ENCODE data around the gene SLC35E2B.

SLC35E2B gene

DNA sequence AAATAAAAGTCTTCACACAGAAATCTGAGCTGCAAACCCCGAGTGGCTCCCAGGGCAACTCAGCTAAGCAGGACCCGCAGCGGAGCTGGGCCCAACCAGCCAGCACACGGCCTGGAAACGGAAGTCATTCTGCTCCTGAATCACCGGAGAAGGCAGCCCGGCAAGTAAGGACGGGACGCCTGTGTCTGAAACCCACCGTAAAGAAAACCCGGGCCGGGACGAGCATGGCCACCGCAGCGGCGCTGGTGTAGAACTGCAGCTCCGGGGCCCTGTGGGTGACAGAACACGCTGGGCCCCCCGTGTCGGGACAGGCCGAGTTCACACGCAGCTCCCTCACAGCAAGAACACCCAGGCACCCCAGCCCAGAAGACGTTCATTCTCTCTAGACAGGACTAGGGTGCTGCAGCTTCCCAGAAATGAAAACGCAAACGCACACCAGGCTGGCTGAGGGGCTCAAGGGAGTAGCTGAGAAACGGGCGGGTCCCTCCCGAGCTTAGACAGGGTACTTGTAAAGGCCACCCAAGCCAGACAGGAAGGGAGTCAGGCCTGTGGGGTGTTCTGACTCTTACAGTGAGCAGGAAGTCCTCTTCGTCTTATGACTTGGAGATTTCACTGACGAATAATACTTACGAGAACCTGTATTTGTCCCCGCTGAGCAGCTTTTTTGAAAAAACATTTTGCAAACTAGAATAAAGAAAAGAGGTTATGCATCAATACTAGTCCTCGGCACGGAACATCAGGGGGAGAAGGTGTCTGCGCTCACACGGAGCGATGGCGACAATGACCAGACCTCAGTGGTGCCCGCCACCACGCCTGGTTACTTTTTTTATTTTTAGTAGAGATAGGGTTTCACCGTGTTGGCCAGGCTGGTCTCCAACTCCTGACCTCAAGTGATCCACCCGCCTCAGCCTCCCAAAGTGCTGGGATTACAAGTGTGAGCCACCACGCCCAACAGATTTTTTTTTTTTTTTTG lies 22.8 kb downstream of the SLC35E2B start:
- H3F3A ChIP-seq (ENCODE audit: low read depth), result no peaks in the 10 kb centered on the region
- H3K4me2 ChIP-seq (ENCODE audit: low read depth, low read length, poor library complexity, severe bottlenecking), result no peak overlapping the region
- no peaks in the 10 kb centered on the region for H3K4me1 ChIP-seq (ENCODE audit: insufficient read depth, low read length, poor library complexity, severe bottlenecking)
- no peaks in the 10 kb centered on the region for H3K9me2 ChIP-seq (replicated peaks; ENCODE audit: low read depth, low read length)
- no peak overlapping the region for H2AFZ ChIP-seq (ENCODE audit: low read length)
- peaks cover 32% of the 10 kb centered on the region; the same call in 1 of the 2 replicates for H3K36me3 ChIP-seq (ENCODE audit: insufficient read depth, low read length)
- no peaks in the 10 kb centered on the region for H3K79me2 ChIP-seq (ENCODE audit: insufficient read depth, low read length)
- TF ChIP-seq, protein P1, sequence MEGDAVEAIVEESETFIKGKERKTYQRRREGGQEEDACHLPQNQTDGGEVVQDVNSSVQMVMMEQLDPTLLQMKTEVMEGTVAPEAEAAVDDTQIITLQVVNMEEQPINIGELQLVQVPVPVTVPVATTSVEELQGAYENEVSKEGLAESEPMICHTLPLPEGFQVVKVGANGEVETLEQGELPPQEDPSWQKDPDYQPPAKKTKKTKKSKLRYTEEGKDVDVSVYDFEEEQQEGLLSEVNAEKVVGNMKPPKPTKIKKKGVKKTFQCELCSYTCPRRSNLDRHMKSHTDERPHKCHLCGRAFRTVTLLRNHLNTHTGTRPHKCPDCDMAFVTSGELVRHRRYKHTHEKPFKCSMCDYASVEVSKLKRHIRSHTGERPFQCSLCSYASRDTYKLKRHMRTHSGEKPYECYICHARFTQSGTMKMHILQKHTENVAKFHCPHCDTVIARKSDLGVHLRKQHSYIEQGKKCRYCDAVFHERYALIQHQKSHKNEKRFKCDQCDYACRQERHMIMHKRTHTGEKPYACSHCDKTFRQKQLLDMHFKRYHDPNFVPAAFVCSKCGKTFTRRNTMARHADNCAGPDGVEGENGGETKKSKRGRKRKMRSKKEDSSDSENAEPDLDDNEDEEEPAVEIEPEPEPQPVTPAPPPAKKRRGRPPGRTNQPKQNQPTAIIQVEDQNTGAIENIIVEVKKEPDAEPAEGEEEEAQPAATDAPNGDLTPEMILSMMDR (conservative IDR thresholded peaks at IDR 0.05; ENCODE audit: low read length), result no peak
- no peak for TF ChIP-seq EZH2phosphoT487 (IDR thresholded peaks at IDR 0.05; ENCODE audit: borderline replicate concordance)
- H3K27me3 ChIP-seq (ENCODE audit: insufficient read depth, low read length, poor library complexity, severe bottlenecking), result no peaks in the 10 kb centered on the region
- H3K4me3 ChIP-seq (ENCODE audit: low read length, poor library complexity, severe bottlenecking), result no peak overlapping the region
- no peaks in the 10 kb centered on the region for H3K9me3 ChIP-seq (ENCODE audit: insufficient read depth, low read depth, low read length)
- H4K20me1 ChIP-seq (ENCODE audit: insufficient read depth, low read length, poor library complexity, severe bottlenecking), result no peaks in the 10 kb centered on the region
- H3K9ac ChIP-seq (ENCODE audit: low read depth, low read length, poor library complexity, severe bottlenecking), result no peak overlapping the region

DNA sequence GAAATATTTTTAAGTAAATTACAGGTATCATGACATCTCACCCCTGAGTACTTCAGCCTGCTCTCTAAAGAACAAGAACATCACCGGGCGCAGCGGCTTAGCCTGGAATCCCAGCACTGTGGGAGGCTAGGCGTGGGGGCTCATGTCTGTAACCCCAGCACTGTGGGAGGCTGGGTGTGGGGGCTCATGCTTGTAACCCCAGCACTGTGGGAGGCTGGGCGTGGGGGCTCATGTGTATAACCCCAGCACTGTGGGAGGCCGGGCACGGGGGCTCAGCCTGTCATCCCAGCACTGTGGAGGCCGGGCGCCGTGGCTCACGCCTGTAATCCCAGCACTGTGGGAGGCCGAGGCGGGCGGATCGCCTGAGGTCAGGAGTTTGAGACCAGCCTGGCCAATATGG lies 26.1 kb downstream of the SLC35E2B start:
- H3K4me2 ChIP-seq (ENCODE audit: low read depth, low read length, poor library complexity, severe bottlenecking), result no peak overlapping the region
- no peak overlapping the region for H2AFZ ChIP-seq (ENCODE audit: low read length)
- H3K9ac ChIP-seq (ENCODE audit: low read depth, low read length, poor library complexity, severe bottlenecking), result no peak overlapping the region
- H3K9me2 ChIP-seq (replicated peaks; ENCODE audit: low read depth, low read length), result no peaks in the 10 kb centered on the region
- no peaks in the 10 kb centered on the region for H3F3A ChIP-seq (ENCODE audit: low read depth)
- H3K36me3 ChIP-seq (ENCODE audit: insufficient read depth, low read length), result peaks cover 22% of the 10 kb centered on the region; the same call in 1 of the 2 replicates
- TF ChIP-seq, protein P1 (conservative IDR thresholded peaks at IDR 0.05; ENCODE audit: low read length), result no peak
- TF ChIP-seq EZH2phosphoT487 (IDR thresholded peaks at IDR 0.05; ENCODE audit: borderline replicate concordance), result no peak
- no peaks in the 10 kb centered on the region for H3K27me3 ChIP-seq (ENCODE audit: insufficient read depth, low read length, poor library complexity, severe bottlenecking)
- no peaks in the 10 kb centered on the region for H3K9me3 ChIP-seq (ENCODE audit: insufficient read depth, low read depth, low read length)
- H4K20me1 ChIP-seq (ENCODE audit: insufficient read depth, low read length, poor library complexity, severe bottlenecking), result no peaks in the 10 kb centered on the region
- no peak overlapping the region for H3K4me3 ChIP-seq (ENCODE audit: low read length, poor library complexity, severe bottlenecking)
- H3K79me2 ChIP-seq (ENCODE audit: insufficient read depth, low read length), result no peaks in the 10 kb centered on the region
- H3K4me1 ChIP-seq (ENCODE audit: insufficient read depth, low read length, poor library complexity, severe bottlenecking), result no peaks in the 10 kb centered on the region

DNA sequence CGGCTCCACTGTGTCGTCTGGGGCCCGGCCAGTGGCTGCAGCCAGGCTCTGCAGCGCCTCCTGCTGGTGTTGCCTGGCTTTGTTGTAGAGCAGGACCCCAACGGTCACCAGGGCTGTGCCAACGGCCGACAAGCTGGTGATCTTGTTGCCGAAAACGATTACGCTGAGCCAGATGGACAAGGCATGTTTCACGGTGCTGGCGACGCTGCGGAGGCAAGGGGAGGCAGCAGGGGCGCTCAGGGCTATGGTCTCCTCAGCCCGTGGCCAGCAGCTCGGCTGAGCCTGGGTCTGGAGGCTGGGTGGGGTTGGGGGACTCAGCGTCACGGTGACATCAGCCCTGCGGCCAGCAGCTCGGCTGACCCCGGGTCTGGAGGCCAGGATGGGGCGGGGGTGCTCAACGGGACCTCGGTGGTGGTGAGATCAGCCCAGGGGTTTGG lies 26.8 kb downstream of the SLC35E2B start:
- H3K36me3 ChIP-seq (ENCODE audit: insufficient read depth, low read length), result peaks cover 16% of the 10 kb centered on the region; the same call in 1 of the 2 replicates
- H3K79me2 ChIP-seq (ENCODE audit: insufficient read depth, low read length), result no peaks in the 10 kb centered on the region
- no peaks in the 10 kb centered on the region for H3K4me1 ChIP-seq (ENCODE audit: insufficient read depth, low read length, poor library complexity, severe bottlenecking)
- H3K9ac ChIP-seq (ENCODE audit: low read depth, low read length, poor library complexity, severe bottlenecking), result no peak overlapping the region
- H3K4me2 ChIP-seq (ENCODE audit: low read depth, low read length, poor library complexity, severe bottlenecking), result no peak overlapping the region
- H3K27me3 ChIP-seq (ENCODE audit: insufficient read depth, low read length, poor library complexity, severe bottlenecking), result no peaks in the 10 kb centered on the region
- no peak overlapping the region for H2AFZ ChIP-seq (ENCODE audit: low read length)
- no peaks in the 10 kb centered on the region for H3K9me2 ChIP-seq (replicated peaks; ENCODE audit: low read depth, low read length)
- no peaks in the 10 kb centered on the region for H4K20me1 ChIP-seq (ENCODE audit: insufficient read depth, low read length, poor library complexity, severe bottlenecking)
- no peak overlapping the region for H3K4me3 ChIP-seq (ENCODE audit: low read length, poor library complexity, severe bottlenecking)
- H3F3A ChIP-seq (ENCODE audit: low read depth), result no peaks in the 10 kb centered on the region
- TF ChIP-seq EZH2phosphoT487 (IDR thresholded peaks at IDR 0.05; ENCODE audit: borderline replicate concordance), result no peak
- TF ChIP-seq, protein P1 (conservative IDR thresholded peaks at IDR 0.05; ENCODE audit: low read length), result peak; percentile 67
- no peaks in the 10 kb centered on the region for H3K9me3 ChIP-seq (ENCODE audit: insufficient read depth, low read depth, low read length)
